ENCODE results near the gene NPFF. TPM values are rescaled to one million over a fixed set of nuclear protein-coding genes. Genes with fewer than 3 reads are reported as not detected.

Gene NPFF
- total RNA-seq, 3 donors from 2014 or later (not counting 1 experiment from before 2014, with no cell fraction given) = not detected

GRCh38 chr12:53513712-53514410, 6.6 kb upstream of the NPFF start:
- 69% methylated on average over 2 of the region's 6 CpGs for WGBS (ENCODE audit: insufficient coverage)
- Mint-ChIP-seq H3K27me3 (ENCODE audit: low read depth in 2 of 2) (no peaks in the 10 kb centered on the region), H3K4me1 (peaks cover under 1 to 6% of the 10 kb centered on the region in 2 donors), H3K9me3 (no peaks in the 10 kb centered on the region), H3K4me3 (no peak overlapping the region), H3K27ac (no peak overlapping the region), H3K36me3 (peaks cover 17% of the 10 kb centered on the region)
- Histone ChIP-seq H3K9me3 (ENCODE audit: control insufficient read depth, insufficient read depth, low read length) (no peaks in the 10 kb centered on the region), H3K4me1 (ENCODE audit: control insufficient read depth, insufficient read depth, low read length) (peaks cover 1% of the 10 kb centered on the region), H3K27ac (ENCODE audit: low read length) (no peak overlapping the region), H3K4me3 (ENCODE audit: low read length) (no peak overlapping the region), H3K27me3 (ENCODE audit: control insufficient read depth, insufficient read depth, low read length) (no peaks in the 10 kb centered on the region), H3K36me3 (ENCODE audit: control insufficient read depth, insufficient read depth, low read length) (peaks cover 68% of the 10 kb centered on the region)
- ATAC-seq (no peak), DNase-seq (no peak)
- intact Hi-C loops (cut with micrococcal nuclease) = no loop called here
- TF ChIP-seq CTCF (IDR thresholded peaks at IDR 0.05) = no peak

GRCh38 chr12:53510181-53510812, 3.0 kb upstream of the NPFF start:
- TF ChIP-seq CTCF (IDR thresholded peaks at IDR 0.05) = no peak
- Histone ChIP-seq H3K36me3 (ENCODE audit: control insufficient read depth, insufficient read depth, low read length) (peaks cover 58% of the 10 kb centered on the region), H3K4me1 (ENCODE audit: control insufficient read depth, insufficient read depth, low read length) (peaks cover 9% of the 10 kb centered on the region), H3K4me3 (ENCODE audit: low read length) (no peak overlapping the region), H3K27ac (ENCODE audit: low read length) (no peak overlapping the region), H3K27me3 (ENCODE audit: control insufficient read depth, insufficient read depth, low read length) (no peaks in the 10 kb centered on the region), H3K9me3 (ENCODE audit: control insufficient read depth, insufficient read depth, low read length) (no peaks in the 10 kb centered on the region)
- WGBS (ENCODE audit: insufficient coverage) = 98% methylated on average over 9 of the region's 9 CpGs
- Mint-ChIP-seq H3K4me3 (no peak overlapping the region), H3K9me3 (no peaks in the 10 kb centered on the region), H3K4me1 (peaks cover 6% of the 10 kb centered on the region in 2 donors), H3K27ac (no peak overlapping the region), H3K27me3 (ENCODE audit: low read depth in 2 of 2) (no peaks in the 10 kb centered on the region), H3K36me3 (peaks cover 5% of the 10 kb centered on the region)
- DNase-seq (no peak), ATAC-seq (no peak)
- intact Hi-C loops (cut with micrococcal nuclease) = no loop called here

- peak; percentile 87 for TF ChIP-seq CTCF (IDR thresholded peaks at IDR 0.05)
- Mint-ChIP-seq H3K9me3 (no peaks in the 10 kb centered on the region), H3K27ac (peak overlapping the region; percentile 56 to 74), H3K36me3 (no peaks in the 10 kb centered on the region), H3K4me1 (peaks cover 6% of the 10 kb centered on the region in 2 donors), H3K27me3 (ENCODE audit: low read depth in 2 of 2) (no peaks in the 10 kb centered on the region), H3K4me3 (no peak overlapping the region)
- Histone ChIP-seq H3K27ac (ENCODE audit: low read length) (peak overlapping the region; percentile 41), H3K4me1 (ENCODE audit: control insufficient read depth, insufficient read depth, low read length) (peaks cover 9% of the 10 kb centered on the region), H3K27me3 (ENCODE audit: control insufficient read depth, insufficient read depth, low read length) (no peaks in the 10 kb centered on the region), H3K9me3 (ENCODE audit: control insufficient read depth, insufficient read depth, low read length) (no peaks in the 10 kb centered on the region), H3K4me3 (ENCODE audit: low read length) (no peak overlapping the region), H3K36me3 (ENCODE audit: control insufficient read depth, insufficient read depth, low read length) (peaks cover 50% of the 10 kb centered on the region)
- DNase-seq = peak; percentile 81 to 89
- intact Hi-C loops (cut with micrococcal nuclease) = loop anchor here (1.0 to 10.0 kb wide), 5 partner anchors 56 to 304 kb away; partner anchors contain the start of genes AAAS, ITGB7 and PCBP2
- peak; percentile 96 to 100 (median 99) for ATAC-seq
- 46% methylated on average over 6 of the region's 7 CpGs for WGBS (ENCODE audit: insufficient coverage)
Measured at GRCh38 chr12:53508534-53509170, 1.4 kb upstream of the NPFF start.

All from natural killer cell (primary cell).